Ectodermal cell (in vitro differentiated cells): ENCODE results near the gene BATF3.

Experiments used
- H3K27ac ChIP-seq: 2 replicates; pipeline ENCODE4 v1.7.0; 2013; ENCODE audit warnings: mild to moderate bottlenecking, low read depth, low read length; ENCODE audit not compliant: insufficient read depth, poor library complexity, severe bottlenecking
- H3K27me3 ChIP-seq: 2 replicates; pipeline ENCODE4 v1.7.0; 2013; ENCODE audit warnings: mild to moderate bottlenecking, low read length; ENCODE audit not compliant: insufficient read depth, control insufficient read depth, poor library complexity, severe bottlenecking
- H3K36me3 ChIP-seq: one replicate; pipeline ENCODE4 v1.7.0; 2013; ENCODE audit warnings: low read length; ENCODE audit not compliant: control insufficient read depth, insufficient read depth
- H3K4me1 ChIP-seq: one replicate; pipeline ENCODE4 v1.7.0; 2013; ENCODE audit warnings: low read length; ENCODE audit not compliant: control insufficient read depth, insufficient read depth
- H3K4me3 ChIP-seq: 2 replicates; pipeline ENCODE4 v1.7.0; 2013; ENCODE audit warnings: low read depth, low read length, control low read depth; ENCODE audit not compliant: insufficient read depth
- H3K9me3 ChIP-seq: 2 replicates; pipeline ENCODE4 v1.7.0; 2013; ENCODE audit warnings: mild to moderate bottlenecking, low read length, moderate library complexity; ENCODE audit not compliant: control insufficient read depth
- WGBS, 2 experiments: methylation state at CpG; one replicate each; pipeline ENCODE4 v1.1.7; 2013; ENCODE audit warnings: missing lambda C conversion rate in 2 of 2; 5-methylcytosine and 5-hydroxymethylcytosine counted together

BATF3 gene

GRCh38 chr1:212692774-212693644 is 6.6 kb downstream of the BATF3 start:
- Histone ChIP-seq H3K27ac (no peak overlapping the region), H3K9me3 (no peaks in the 10 kb centered on the region), H3K27me3 (peaks cover 21% of the 10 kb centered on the region), H3K4me3 (no peak overlapping the region), H3K4me1 (peaks cover 7% of the 10 kb centered on the region), H3K36me3 (no peaks in the 10 kb centered on the region)
- 90 to 91% methylated on average over 9 of the region's 9 CpGs for WGBS, 2 experiments

GRCh38 chr1:212691561-212692071 is 8.0 kb downstream of the BATF3 start:
- no peak overlapping the region for H3K27ac ChIP-seq
- H3K9me3 ChIP-seq: no peaks in the 10 kb centered on the region
- WGBS, 2 experiments: 93 to 94% methylated on average over 9 of the region's 9 CpGs
- no peaks in the 10 kb centered on the region for H3K36me3 ChIP-seq
- H3K4me3 ChIP-seq: no peak overlapping the region
- H3K27me3 ChIP-seq: peaks cover 7% of the 10 kb centered on the region
- peaks cover 7% of the 10 kb centered on the region for H3K4me1 ChIP-seq

GRCh38 chr1:212690816-212691403 is 8.7 kb downstream of the BATF3 start:
- H3K36me3 ChIP-seq: no peaks in the 10 kb centered on the region
- H3K4me3 ChIP-seq: no peak overlapping the region
- H3K27me3 ChIP-seq: no peaks in the 10 kb centered on the region
- peaks cover 7% of the 10 kb centered on the region for H3K4me1 ChIP-seq
- 91 to 94% methylated on average over 4 of the region's 4 CpGs for WGBS, 2 experiments
- no peak overlapping the region for H3K27ac ChIP-seq
- no peaks in the 10 kb centered on the region for H3K9me3 ChIP-seq

DNA sequence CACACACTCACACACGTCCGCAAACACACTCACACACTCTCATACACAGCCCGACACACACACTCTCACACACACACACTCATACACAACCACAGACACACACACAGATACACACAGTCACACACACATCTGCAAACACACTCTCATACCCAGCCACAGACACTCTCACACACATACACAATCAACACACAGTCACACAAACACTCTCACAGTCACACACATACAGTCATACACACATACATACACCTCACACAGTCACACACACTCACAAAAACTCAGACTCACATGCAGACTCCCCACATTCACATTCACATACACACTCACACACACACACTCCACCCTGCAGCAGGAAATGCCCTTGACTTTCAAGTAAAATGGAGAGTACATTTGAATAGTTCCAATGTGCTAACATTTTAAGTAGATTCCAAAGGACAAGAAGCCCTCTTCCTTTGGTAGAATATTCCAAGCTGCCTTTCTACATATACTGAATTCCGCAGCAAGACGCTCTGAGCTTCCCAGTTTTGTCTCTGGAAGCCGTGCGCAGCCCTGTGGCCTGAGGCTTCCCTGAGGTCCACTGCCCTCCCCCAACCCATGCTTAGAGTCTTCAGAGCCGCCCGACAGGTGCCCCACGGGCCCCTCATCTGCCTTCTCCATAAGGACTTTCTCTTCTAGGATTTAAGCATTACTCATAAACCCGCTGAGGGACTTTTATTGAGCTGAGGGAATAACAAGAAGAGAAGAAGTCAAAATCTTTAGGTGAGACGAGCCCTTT is 9.7 kb downstream of the BATF3 start:
- Histone ChIP-seq H3K4me3 (no peak overlapping the region), H3K4me1 (peaks cover 7% of the 10 kb centered on the region), H3K27ac (no peak overlapping the region), H3K36me3 (no peaks in the 10 kb centered on the region), H3K27me3 (no peaks in the 10 kb centered on the region), H3K9me3 (no peaks in the 10 kb centered on the region)
- WGBS, 2 experiments: 74 to 76% methylated on average over 12 of the region's 12 CpGs

GRCh38 chr1:212689196-212689725 is 10.4 kb downstream of the BATF3 start:
- no peaks in the 10 kb centered on the region for H3K9me3 ChIP-seq
- H3K27me3 ChIP-seq: no peaks in the 10 kb centered on the region
- peaks cover 7% of the 10 kb centered on the region for H3K4me1 ChIP-seq
- no peak overlapping the region for H3K4me3 ChIP-seq
- H3K36me3 ChIP-seq: no peaks in the 10 kb centered on the region
- H3K27ac ChIP-seq: no peak overlapping the region
- WGBS, 2 experiments: 83% methylated on average over 5 of the region's 5 CpGs

DNA sequence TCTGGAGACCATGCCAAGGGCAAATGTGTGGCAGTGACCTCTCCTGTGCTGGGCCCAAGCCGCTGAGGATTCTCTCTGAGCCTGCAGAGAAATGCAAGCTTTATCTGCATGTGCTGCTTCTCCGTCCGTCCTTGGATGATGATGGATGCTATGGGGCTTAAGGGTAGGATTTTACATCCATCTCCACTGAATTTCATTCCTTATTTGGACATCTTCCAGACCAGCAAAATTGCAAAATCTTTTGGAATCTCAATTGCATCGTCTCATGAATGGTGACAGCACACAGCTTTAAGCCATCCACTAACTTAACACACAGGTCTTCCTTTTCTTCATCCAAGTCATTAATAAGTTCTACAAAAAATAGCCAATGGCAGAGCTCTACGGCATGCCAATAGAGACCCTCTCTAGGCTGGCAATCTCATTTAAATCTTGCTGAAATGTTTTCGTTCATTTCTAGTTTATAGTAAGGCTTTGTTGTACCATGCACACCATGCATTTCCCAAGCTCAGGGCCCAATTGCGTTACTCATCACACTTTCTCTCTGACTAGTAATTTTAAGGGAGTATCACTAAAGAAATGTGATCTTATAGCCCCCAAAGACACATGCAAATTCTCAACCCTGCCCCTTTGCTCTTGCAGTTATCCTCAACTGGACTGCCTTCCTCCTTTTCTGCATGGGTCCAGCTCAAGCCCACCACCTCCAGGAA is 11.1 kb downstream of the BATF3 start:
- Histone ChIP-seq H3K27me3 (no peaks in the 10 kb centered on the region), H3K27ac (no peak overlapping the region), H3K9me3 (no peaks in the 10 kb centered on the region), H3K36me3 (no peaks in the 10 kb centered on the region), H3K4me1 (peaks cover 7% of the 10 kb centered on the region), H3K4me3 (no peak overlapping the region)
- WGBS, 2 experiments: 95 to 96% methylated on average over 4 to 7 of the region's 7 CpGs

- WGBS, 2 experiments: 89 to 94% methylated on average over 2 of the region's 2 CpGs
- Histone ChIP-seq H3K27ac (no peak overlapping the region), H3K36me3 (no peaks in the 10 kb centered on the region), H3K4me3 (no peak overlapping the region), H3K27me3 (no peaks in the 10 kb centered on the region), H3K9me3 (no peaks in the 10 kb centered on the region), H3K4me1 (peaks cover 7% of the 10 kb centered on the region)
These were observed 11.8 kb downstream of the BATF3 start for GRCh38 chr1:212687811-212688210.

DNA sequence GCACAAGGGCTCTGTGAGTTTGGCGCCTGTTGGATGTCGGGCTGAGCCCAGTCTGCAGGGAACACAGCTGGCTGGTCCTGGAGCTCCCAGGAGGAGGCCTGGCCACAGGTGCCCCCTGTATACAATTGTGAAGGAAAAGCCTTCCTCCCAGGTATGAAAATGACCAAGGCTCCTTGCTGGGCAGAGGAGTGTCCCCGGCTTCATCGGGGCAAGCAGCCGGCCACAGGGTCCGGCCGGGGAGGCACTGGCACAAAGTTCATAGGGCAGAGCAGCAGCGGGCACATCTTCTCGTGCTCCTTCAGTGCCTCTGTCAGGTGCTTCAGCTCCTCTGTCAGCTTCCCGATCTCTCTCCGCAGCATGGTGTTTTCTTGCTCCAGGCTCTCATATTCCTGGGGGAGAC is 13.0 kb downstream of the BATF3 start:
- no peak overlapping the region for H3K27ac ChIP-seq
- H3K27me3 ChIP-seq: no peaks in the 10 kb centered on the region
- H3K4me3 ChIP-seq: no peak overlapping the region
- 92% methylated on average over 11 of the region's 11 CpGs for WGBS, 2 experiments
- H3K4me1 ChIP-seq: peaks cover 7% of the 10 kb centered on the region
- no peaks in the 10 kb centered on the region for H3K9me3 ChIP-seq
- H3K36me3 ChIP-seq: no peaks in the 10 kb centered on the region

GRCh38 chr1:212686069-212686468 is 13.6 kb downstream of the BATF3 start:
- Histone ChIP-seq H3K27me3 (no peaks in the 10 kb centered on the region), H3K4me3 (no peak overlapping the region), H3K36me3 (no peaks in the 10 kb centered on the region), H3K27ac (no peak overlapping the region), H3K9me3 (no peaks in the 10 kb centered on the region), H3K4me1 (peaks cover 7% of the 10 kb centered on the region)
- WGBS, 2 experiments: 84 to 87% methylated on average over 3 of the region's 3 CpGs
